IMR-90 (cell line): ENCODE results near the gene NDUFA7. TPM values are rescaled to one million over a fixed set of nuclear protein-coding genes. Genes with fewer than 3 reads are reported as not detected.
"Not testable (repeated sequence)": the region's sequence is repeated elsewhere in the genome, so short reads cannot be mapped to it uniquely, and the experiment has no call there.

Experiments used
- ATAC-seq: fragments of 200-7000 bp; cut with Tn5 transposase; 2 replicates; pipeline ENCODE4 v1.9.1; 2020; ENCODE audit warnings: low read depth, mild to moderate bottlenecking, moderate library complexity
- BruUV-seq: library from RNA; stranded (reverse); fragments of 400-500 nt; replicated peaks from 2 replicates; lab custom pipeline; 2021; lab: Mats Ljungman, UMichigan
- CTCF ChIA-PET: fragments of 300-600 bp; formaldehyde crosslinking; extraction: SDS; loops from one replicate; lab custom pipeline; 2021; ENCODE audit warnings: antibody characterized with exemption; lab: Yijun Ruan, JAX
- POLR2A ChIA-PET: fragments of 300-600 bp; sonication (Branson Sonifier 250); formaldehyde crosslinking; loops from one replicate; lab custom pipeline; 2022; ENCODE audit warnings: antibody characterized with exemption; ENCODE audit not compliant: unreplicated experiment; lab: Charles Lee
- DNase-seq: peaks from one replicate; pipeline ENCODE4 v3.0.0; 2013
- H2AFZ ChIP-seq: replicated peaks from 2 replicates; pipeline ENCODE3; 2013; ENCODE audit warnings: low read length, mild to moderate bottlenecking; ENCODE audit not compliant: poor library complexity
- H2AK5ac ChIP-seq: 2 replicates; pipeline ENCODE4 v1.6.1; 2013; ENCODE audit warnings: low read depth, low read length, inconsistent platforms
- H2AK9ac ChIP-seq: replicated peaks from 2 replicates; pipeline ENCODE3; 2013; ENCODE audit warnings: mild to moderate bottlenecking, low read depth, low read length, moderate library complexity; ENCODE audit not compliant: poor library complexity
- H2BK120ac ChIP-seq: 2 replicates; pipeline ENCODE4 v1.6.1; 2013; ENCODE audit warnings: low read depth, low read length, inconsistent platforms
- H2BK15ac ChIP-seq: 3 replicates; pipeline ENCODE4 v1.6.1; 2013; ENCODE audit warnings: low read depth, low read length, inconsistent platforms
- H2BK20ac ChIP-seq: 2 replicates; pipeline ENCODE4 v1.6.1; 2013; ENCODE audit warnings: low read depth, mild to moderate bottlenecking, inconsistent platforms, low read length, moderate library complexity
- H2BK5ac ChIP-seq: 2 replicates; pipeline ENCODE4 v1.6.1; 2013; ENCODE audit warnings: mild to moderate bottlenecking, low read depth, low read length, inconsistent platforms; ENCODE audit not compliant: poor library complexity, severe bottlenecking
- H3K14ac ChIP-seq: replicated peaks from 2 replicates; pipeline ENCODE4 v1.6.1; 2013; ENCODE audit warnings: low read depth, low read length, inconsistent platforms
- H3K18ac ChIP-seq: 2 replicates; pipeline ENCODE4 v1.6.1; 2013; ENCODE audit warnings: low read depth, low read length, control low read depth
- H3K23ac ChIP-seq: 2 replicates; pipeline ENCODE4 v1.6.1; 2013; ENCODE audit warnings: low read depth, low read length, inconsistent platforms
- H3K27ac ChIP-seq: 2 replicates; pipeline ENCODE4 v1.5.1; 2013; ENCODE audit warnings: mild to moderate bottlenecking, control low read depth, low read length; ENCODE audit not compliant: insufficient read depth
- H3K27me3 ChIP-seq: 2 replicates; pipeline ENCODE4 v1.6.1; 2013; ENCODE audit warnings: low read length; ENCODE audit not compliant: control insufficient read depth, insufficient read depth
- H3K36me3 ChIP-seq: 2 replicates; pipeline ENCODE4 v1.6.1; 2013; ENCODE audit warnings: low read length, mixed read lengths; ENCODE audit not compliant: control insufficient read depth, insufficient read depth
- H3K4ac ChIP-seq: 2 replicates; pipeline ENCODE4 v1.6.1; 2013; ENCODE audit warnings: low read depth, low read length, inconsistent platforms
- H3K4me1 ChIP-seq: 2 replicates; pipeline ENCODE4 v1.6.1; 2013; ENCODE audit warnings: low read length, mixed read lengths; ENCODE audit not compliant: control insufficient read depth, insufficient read depth
- H3K4me2 ChIP-seq: 2 replicates; pipeline ENCODE4 v1.6.1; 2013; ENCODE audit warnings: low read depth, mild to moderate bottlenecking, control low read depth, low read length, moderate library complexity
- H3K4me3 ChIP-seq: 2 replicates; pipeline ENCODE4 v1.5.1; 2013; ENCODE audit warnings: low read depth, mild to moderate bottlenecking, control low read depth, low read length, moderate library complexity; ENCODE audit not compliant: insufficient read depth
- H3K56ac ChIP-seq: 2 replicates; pipeline ENCODE4 v1.6.1; 2013; ENCODE audit warnings: low read length, inconsistent platforms; ENCODE audit not compliant: insufficient read depth; ENCODE audit errors: extremely low read depth
- H3K79me1 ChIP-seq, 2 experiments: 2 replicates each; pipeline ENCODE4 v1.6.1; 2013; ENCODE audit warnings: low read length in 2 of 2, inconsistent platforms in 1 of 2, low read depth in 1 of 2
- H3K9ac ChIP-seq: 2 replicates; pipeline ENCODE4 v1.6.1; 2013; ENCODE audit warnings: low read depth, low read length, control low read depth
- H3K9me1 ChIP-seq: 2 replicates; pipeline ENCODE4 v1.6.1; 2013; ENCODE audit warnings: low read length, inconsistent platforms; ENCODE audit not compliant: insufficient read depth
- H3K9me3 ChIP-seq: 2 replicates; pipeline ENCODE4 v1.6.1; 2013; ENCODE audit warnings: low read length; ENCODE audit not compliant: control insufficient read depth, insufficient read depth
- H4K20me1 ChIP-seq: 2 replicates; pipeline ENCODE4 v1.6.1; 2013; ENCODE audit warnings: low read length, inconsistent platforms; ENCODE audit not compliant: insufficient read depth
- H4K5ac ChIP-seq: 2 replicates; pipeline ENCODE4 v1.6.1; 2013; ENCODE audit warnings: mild to moderate bottlenecking, low read depth, low read length, control low read depth
- H4K8ac ChIP-seq, 2 experiments: 2 replicates each; pipeline ENCODE4 v1.6.1; 2013; ENCODE audit warnings: low read depth in 2 of 2, low read length in 2 of 2, control low read depth in 1 of 2, inconsistent platforms in 1 of 2
- H4K91ac ChIP-seq: 2 replicates; pipeline ENCODE4 v1.6.1; 2013; ENCODE audit warnings: low read depth, low read length, inconsistent platforms; ENCODE audit not compliant: insufficient read depth
- POLR2A ChIP-seq: IDR thresholded peaks from 2 replicates; pipeline ENCODE4 v1.6.1; 2012; ENCODE audit warnings: mild to moderate bottlenecking, low read depth, low read length
- USF2 ChIP-seq: fragments of 150-350 bp; IDR thresholded peaks from 2 replicates; pipeline ENCODE4 v1.6.1; 2017; ENCODE audit warnings: mild to moderate bottlenecking, antibody characterized with exemption, low read length, low read depth
- WGBS, 2 experiments: methylation state at CpG; one replicate each; pipeline versions ENCODE4 v1.1.5 to v1.1.7; 2013; ENCODE audit warnings: missing lambda C conversion rate in 2 of 2; ENCODE audit not compliant: insufficient read length in 1 of 2; ENCODE audit errors: extremely low coverage in 2 of 2; 5-methylcytosine and 5-hydroxymethylcytosine counted together
- dilution Hi-C: fragments of 300-500 bp; cut with HindIII; formaldehyde crosslinking; loops from one replicate; pipeline ENCODE4 v1.14.3; 2018; ENCODE audit warnings: low sequenced_read_pairs; ENCODE audit not compliant: unreplicated experiment
- in situ Hi-C: fragments of 300-500 bp; cut with MboI; formaldehyde crosslinking; loops from 3 replicates; pipeline ENCODE4 v1.14.3; 2019; ENCODE audit warnings: low sequenced_read_pairs, inconsistent platforms, mixed read lengths
- intact Hi-C: fragments of 100-400 bp; cut with micrococcal nuclease; formaldehyde crosslinking; loops from 2 replicates; pipeline ENCODE4 v1.10.0; 2022
- polyA plus RNA-seq, 3 experiments: library from polyadenylated mRNA; depleted of rRNA; stranded (reverse); fragments of >200 nt; gene quantifications; 2 replicates each; pipeline ENCODE4 v1.2.3, GENCODE V29; 2012; ENCODE audit warnings: low replicate concordance in 1 of 3
- total RNA-seq: library from RNA; depleted of rRNA; stranded (reverse); fragments of >200 nt; gene quantifications from 2 replicates; pipeline ENCODE4 v1.2.3, GENCODE V29; 2012

The NDUFA7 gene
- total and polyA plus RNA-seq, 2 of the 4 experiments (the other 2 are of a cell fraction) = 20.6 to 50.7 TPM

DNA sequence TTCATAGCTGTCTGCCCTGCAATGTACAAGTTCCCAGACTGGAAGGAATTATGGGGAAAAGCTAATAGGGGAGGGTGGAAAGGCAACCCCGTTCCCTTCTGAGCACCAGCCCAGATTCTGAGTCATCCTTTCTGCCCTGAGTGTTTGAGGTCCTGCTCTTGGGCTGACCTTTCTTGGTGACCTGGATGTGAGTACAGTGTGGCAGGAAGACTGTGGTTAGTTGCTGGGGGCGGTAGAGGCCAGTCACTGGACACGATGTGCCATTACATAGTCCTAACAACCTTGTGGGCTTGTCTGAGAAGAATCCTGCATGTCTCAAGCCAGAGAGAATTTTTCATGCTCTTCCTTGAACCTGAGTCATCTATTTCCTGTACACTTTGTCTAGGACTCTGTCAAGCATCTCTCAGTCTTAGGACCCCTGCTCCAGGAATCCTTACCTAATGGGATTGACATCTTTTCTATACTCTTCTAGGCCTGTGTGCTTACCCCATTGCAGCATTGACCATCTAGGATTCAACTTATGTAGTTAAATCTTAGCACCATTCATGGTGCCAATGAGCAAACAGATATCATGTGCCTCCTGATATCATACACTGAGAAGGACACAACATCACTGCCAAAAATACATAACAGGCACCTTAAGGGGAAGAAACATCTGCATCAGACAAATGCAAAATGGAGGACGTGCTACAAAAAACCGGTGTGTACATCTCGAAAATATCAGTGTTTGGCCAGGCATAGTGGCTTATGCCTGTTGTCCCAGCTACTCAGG lies 34.6 kb upstream of the NDUFA7 start (continued):
- no peak for TF ChIP-seq POLR2A
- no peak for TF ChIP-seq USF2

- H3K27me3 ChIP-seq, H3K4me3 ChIP-seq, H2BK15ac ChIP-seq, H3K23ac ChIP-seq, H2BK5ac ChIP-seq, BruUV-seq, intact Hi-C loops, H2AFZ ChIP-seq, POLR2A ChIA-PET, H4K8ac ChIP-seq, H3K4ac ChIP-seq, H3K9me1 ChIP-seq, H2AK9ac ChIP-seq, DNase-seq, H3K56ac ChIP-seq, H4K20me1 ChIP-seq, H4K5ac ChIP-seq, H2BK20ac ChIP-seq, ATAC-seq, H3K79me1 ChIP-seq, H2BK120ac ChIP-seq, H3K4me2 ChIP-seq, H3K36me3 ChIP-seq, H3K9ac ChIP-seq, H3K18ac ChIP-seq, H4K91ac ChIP-seq, dilution Hi-C loops, H3K9me3 ChIP-seq, H3K14ac ChIP-seq, H2AK5ac ChIP-seq, H3K27ac ChIP-seq, H3K4me1 ChIP-seq: not testable (repeated sequence)
- WGBS, 2 experiments = 43% methylated on average over 4 of the region's 5 CpGs; no CpG with 5 or more reads in 1 of the 2 experiments
- in situ Hi-C loops = loop anchor here (5.0 kb wide), 1 partner anchor 154 kb away; no protein-coding TSS in a partner anchor
- CTCF ChIA-PET = interaction anchor here (1.1 to 1.2 kb wide), 2 partner anchors 226 to 229 kb away, joined by 3 read pairs; no protein-coding TSS in a partner anchor
Measured at GRCh38 chr19:8352845-8353244, 31.7 kb upstream of the NDUFA7 start.
